Cardiac muscle cell (in vitro differentiated cells and primary cell): ENCODE data around the gene RELL1. TPM values are rescaled to one million over a fixed set of nuclear protein-coding genes. Genes with fewer than 3 reads are reported as not detected.
A peak's percentile ranks its signal among the peaks of the same experiment; 100 is the strongest.

Source experiments
- DNase-seq, 2 donors: peaks; one replicate each; pipeline versions ENCODE4 v3.0.0 to v3.0.0-alpha.2; 2010 to 2017; ENCODE audit warnings: low read depth in 1 of 2, low spot score in 1 of 2
- H3K27ac ChIP-seq: fragments of 200-600 bp; sonication (generic); 2 replicates; pipeline ENCODE4 v1.5.1; 2016
- H3K27me3 ChIP-seq: fragments of 200-600 bp; sonication (generic); 2 replicates; pipeline ENCODE4 v1.6.0; 2016; ENCODE audit warnings: control low read depth
- H3K36me3 ChIP-seq: fragments of 200-600 bp; sonication (generic); 2 replicates; pipeline ENCODE4 v1.5.1; 2016; ENCODE audit warnings: control low read depth
- H3K4me1 ChIP-seq: fragments of 200-600 bp; sonication (generic); 2 replicates; pipeline ENCODE4 v1.8.1; 2017; ENCODE audit warnings: low read depth, mild to moderate bottlenecking, mixed run types
- H3K4me3 ChIP-seq: fragments of 200-600 bp; sonication (generic); 2 replicates; pipeline ENCODE4 v1.5.1; 2016; ENCODE audit warnings: mild to moderate bottlenecking
- H3K9me3 ChIP-seq: fragments of 200-600 bp; sonication (generic); 2 replicates; pipeline ENCODE4 v1.5.1; 2017; ENCODE audit warnings: low read depth, mild to moderate bottlenecking, control low read depth
- polyA plus RNA-seq: library from polyadenylated mRNA; unstranded; fragments of >200 nt; fragmentation: Nextera tagmentation; extraction: Ambion mirVana; gene quantifications from 2 replicates; pipeline ENCODE4 v1.2.1, GENCODE V29; 2016
- total RNA-seq: library from RNA; depleted of rRNA; stranded (reverse); fragments of >200 nt; gene quantifications from 2 replicates; pipeline ENCODE4 v1.2.3, GENCODE V29; 2016
- TF ChIP-seq, protein P1 (sequence below): IDR thresholded peaks from 2 replicates; pipeline ENCODE4 v1.5.1; 2012; ENCODE audit warnings: low read depth, mild to moderate bottlenecking, low read length

RELL1 gene
- total and polyA plus RNA-seq, 2 experiments from 2014 or later: 4.4 to 22.2 TPM

DNA sequence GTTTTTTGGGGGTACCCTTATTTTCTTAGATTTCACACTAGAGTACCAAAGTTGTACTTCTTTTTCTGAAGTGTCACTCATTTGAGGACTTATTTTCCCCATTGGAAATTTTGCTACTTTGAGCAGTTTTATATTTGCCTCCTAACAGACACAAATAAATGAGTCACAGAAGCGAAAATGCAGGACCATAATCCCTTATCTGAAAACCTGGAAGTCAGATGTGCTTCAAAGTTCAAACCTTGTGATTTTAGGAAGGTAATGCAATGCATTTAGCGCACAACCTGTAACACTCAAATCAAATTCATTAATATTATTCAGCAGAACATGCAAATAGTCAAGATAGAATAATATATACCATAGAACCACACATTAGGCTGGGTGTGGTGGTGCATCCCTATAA lies 6.9 kb downstream of the RELL1 start:
- no peaks in the 10 kb centered on the region for H3K27me3 ChIP-seq

GRCh38 chr4:37678624-37679023 lies 7.6 kb downstream of the RELL1 start:
- Histone ChIP-seq H3K4me1 (peaks cover 11% of the 10 kb centered on the region), H3K4me3 (no peak overlapping the region), H3K27me3 (no peaks in the 10 kb centered on the region), H3K9me3 (no peaks in the 10 kb centered on the region), H3K36me3 (no peaks in the 10 kb centered on the region), H3K27ac (no peak overlapping the region)
- peak in 1 of 2 donors; percentile 61 for DNase-seq
- TF ChIP-seq, protein P1, sequence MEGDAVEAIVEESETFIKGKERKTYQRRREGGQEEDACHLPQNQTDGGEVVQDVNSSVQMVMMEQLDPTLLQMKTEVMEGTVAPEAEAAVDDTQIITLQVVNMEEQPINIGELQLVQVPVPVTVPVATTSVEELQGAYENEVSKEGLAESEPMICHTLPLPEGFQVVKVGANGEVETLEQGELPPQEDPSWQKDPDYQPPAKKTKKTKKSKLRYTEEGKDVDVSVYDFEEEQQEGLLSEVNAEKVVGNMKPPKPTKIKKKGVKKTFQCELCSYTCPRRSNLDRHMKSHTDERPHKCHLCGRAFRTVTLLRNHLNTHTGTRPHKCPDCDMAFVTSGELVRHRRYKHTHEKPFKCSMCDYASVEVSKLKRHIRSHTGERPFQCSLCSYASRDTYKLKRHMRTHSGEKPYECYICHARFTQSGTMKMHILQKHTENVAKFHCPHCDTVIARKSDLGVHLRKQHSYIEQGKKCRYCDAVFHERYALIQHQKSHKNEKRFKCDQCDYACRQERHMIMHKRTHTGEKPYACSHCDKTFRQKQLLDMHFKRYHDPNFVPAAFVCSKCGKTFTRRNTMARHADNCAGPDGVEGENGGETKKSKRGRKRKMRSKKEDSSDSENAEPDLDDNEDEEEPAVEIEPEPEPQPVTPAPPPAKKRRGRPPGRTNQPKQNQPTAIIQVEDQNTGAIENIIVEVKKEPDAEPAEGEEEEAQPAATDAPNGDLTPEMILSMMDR: no peak

More for the DNA sequence above, 6.9 kb downstream of the RELL1 start:
- Histone ChIP-seq H3K27ac (no peak overlapping the region), H3K4me1 (peaks cover 4% of the 10 kb centered on the region), H3K4me3 (no peak overlapping the region), H3K9me3 (no peaks in the 10 kb centered on the region), H3K36me3 (no peaks in the 10 kb centered on the region)
- DNase-seq: no peak
- TF ChIP-seq, protein P1: no peak

DNA sequence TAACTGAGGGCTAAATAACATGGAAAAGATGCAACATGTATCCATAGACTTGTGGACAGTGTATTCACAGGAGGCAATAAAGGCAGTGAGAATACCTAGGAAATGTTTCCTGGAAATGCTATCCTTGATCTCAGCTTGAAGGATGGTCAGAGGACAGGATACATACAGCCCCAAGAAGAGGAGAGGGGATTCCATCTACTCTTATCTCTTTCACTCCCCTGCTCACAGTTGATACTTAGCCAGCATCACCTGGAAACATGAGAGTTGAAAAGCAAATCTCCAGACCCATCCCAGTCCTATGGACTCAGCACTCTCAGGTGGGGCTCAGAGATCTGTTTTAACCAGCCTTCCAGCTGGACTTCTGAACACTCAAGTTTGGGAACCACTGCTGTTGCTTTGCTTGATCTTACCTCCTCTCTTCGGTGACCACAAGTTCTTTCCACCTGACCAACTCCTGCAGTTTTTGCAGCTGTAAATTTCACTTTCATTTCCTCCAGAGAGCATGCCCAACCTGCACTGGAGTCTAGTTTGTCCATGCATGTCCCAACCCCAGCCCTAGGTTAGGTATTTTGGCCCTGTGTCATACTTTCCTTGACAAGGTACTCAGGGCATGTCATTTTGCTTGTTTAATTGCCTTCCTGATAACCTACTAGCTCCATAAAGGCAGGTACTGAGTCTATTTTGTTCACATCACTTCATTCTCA lies 10.4 kb downstream of the RELL1 start:
- TF ChIP-seq, protein P1: no peak
- Histone ChIP-seq H3K27me3 (no peaks in the 10 kb centered on the region), H3K4me1 (peaks cover 14% of the 10 kb centered on the region), H3K36me3 (no peaks in the 10 kb centered on the region), H3K9me3 (no peaks in the 10 kb centered on the region), H3K27ac (no peak overlapping the region), H3K4me3 (no peak overlapping the region)
- DNase-seq: no peak

GRCh38 chr4:37674439-37674838 lies 11.7 kb downstream of the RELL1 start:
- Histone ChIP-seq H3K4me3 (no peak overlapping the region), H3K36me3 (no peaks in the 10 kb centered on the region), H3K27ac (no peak overlapping the region), H3K27me3 (no peaks in the 10 kb centered on the region), H3K9me3 (no peaks in the 10 kb centered on the region), H3K4me1 (peaks cover 17% of the 10 kb centered on the region)
- TF ChIP-seq, protein P1: no peak
- no peak for DNase-seq

DNA sequence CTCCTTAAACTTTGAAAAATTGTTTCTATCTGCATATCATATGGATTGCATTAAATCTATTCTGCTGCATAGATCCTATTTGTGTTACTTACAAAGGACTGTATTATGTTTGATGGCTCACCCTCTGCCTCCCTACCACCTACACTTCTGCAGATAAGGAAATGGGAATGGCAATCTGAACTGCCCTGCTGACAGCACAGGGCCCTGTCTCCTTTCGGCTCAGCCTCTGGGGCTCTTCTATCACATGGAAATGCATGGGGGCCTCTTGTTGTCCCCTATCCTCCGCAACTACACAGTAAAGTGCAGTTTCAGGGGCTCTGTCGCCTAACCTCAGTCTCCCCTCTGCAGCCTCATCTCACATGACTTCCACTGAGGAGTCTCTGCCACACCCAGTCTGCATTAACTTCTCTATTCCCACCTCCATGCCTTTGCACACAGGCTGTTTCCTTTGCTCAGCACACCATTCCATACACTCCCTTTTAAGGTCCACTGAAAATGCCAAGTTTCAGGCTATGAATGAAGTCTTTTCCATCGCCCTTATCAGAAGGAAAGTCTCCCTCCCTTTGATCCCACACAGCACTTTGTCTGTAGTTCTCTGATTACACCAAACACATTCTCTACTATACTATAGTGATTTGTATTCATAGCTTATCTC lies 12.5 kb downstream of the RELL1 start:
- TF ChIP-seq, protein P1: no peak
- no peak overlapping the region for H3K27ac ChIP-seq
- no peak for DNase-seq

More for the DNA sequence above, 12.5 kb downstream of the RELL1 start:
- Histone ChIP-seq H3K36me3 (no peaks in the 10 kb centered on the region), H3K27me3 (no peaks in the 10 kb centered on the region), H3K9me3 (no peaks in the 10 kb centered on the region), H3K4me1 (peaks cover 17% of the 10 kb centered on the region), H3K4me3 (no peak overlapping the region)
